ENCODE data around the gene P2RX7. TPM values are rescaled to one million over a fixed set of nuclear protein-coding genes. Genes with fewer than 3 reads are reported as not detected.

P2RX7 gene
- total and polyA plus RNA-seq, 8 donors = 0.77 to 8.8 (median 1.4) TPM

- TF ChIP-seq CTCF (IDR thresholded peaks at IDR 0.05) = no peak
- 69% methylated on average over 4 of the region's 4 CpGs for WGBS, 2 donors
- Histone ChIP-seq H3K4me3 (no peak overlapping the region), H3K27ac (peak overlapping the region in 1 of 4 donors; percentile 36), H3K27me3 (no peaks in the 10 kb centered on the region), H3K4me1 (peaks cover 0 to 5% (median 0%) of the 10 kb centered on the region in 3 donors), H3K36me3 (no peaks in the 10 kb centered on the region), H3K9me3 (no peaks in the 10 kb centered on the region)
- DNase-seq (no peak), ATAC-seq (peak in 2 of 4 donors; percentile 18 to 24), FAIRE-seq (no peak)
- intact Hi-C loops (cut with DNase I) = loop anchor here in 1 of 3 donors (10.0 kb wide), 1 partner anchor 107 kb away; no protein-coding TSS in a partner anchor
These were observed 15.4 kb upstream of the P2RX7 start for GRCh38 chr12:121117226-121117777.

GRCh38 chr12:121120323-121120722, 12.4 kb upstream of the P2RX7 start:
- H3K27ac ChIP-seq = no peak overlapping the region
- peaks cover 0 to 5% (median 0%) of the 10 kb centered on the region in 3 donors for H3K4me1 ChIP-seq
- intact Hi-C loops (cut with DNase I) = no loop called here
- WGBS, 2 donors = 62 to 75% methylated on average over 6 of the region's 6 CpGs
- no peaks in the 10 kb centered on the region for H3K36me3 ChIP-seq
- TF ChIP-seq CTCF (IDR thresholded peaks at IDR 0.05) = no peak
- H3K27me3 ChIP-seq = no peaks in the 10 kb centered on the region
- H3K9me3 ChIP-seq = no peaks in the 10 kb centered on the region
- ATAC-seq (no peak), DNase-seq (no peak), FAIRE-seq (no peak)
- H3K4me3 ChIP-seq = no peak overlapping the region

GRCh38 chr12:121120989-121121755, 11.5 kb upstream of the P2RX7 start:
- TF ChIP-seq CTCF (IDR thresholded peaks at IDR 0.05) = no peak
- FAIRE-seq (no peak), DNase-seq (no peak), ATAC-seq (no peak)
- no peaks in the 10 kb centered on the region for H3K27me3 ChIP-seq
- H3K36me3 ChIP-seq = no peaks in the 10 kb centered on the region
- H3K27ac ChIP-seq = no peak overlapping the region
- WGBS, 2 donors = 68% methylated on average over 8 of the region's 8 CpGs
- peaks cover 0 to 5% (median 0%) of the 10 kb centered on the region in 3 donors for H3K4me1 ChIP-seq
- H3K9me3 ChIP-seq = no peaks in the 10 kb centered on the region
- H3K4me3 ChIP-seq = no peak overlapping the region
- intact Hi-C loops (cut with DNase I) = no loop called here

- intact Hi-C loops (cut with DNase I) = no loop called here
- 49 to 54% methylated on average over 4 of the region's 4 CpGs for WGBS, 2 donors
- Histone ChIP-seq H3K36me3 (no peaks in the 10 kb centered on the region), H3K9me3 (no peaks in the 10 kb centered on the region), H3K27me3 (no peaks in the 10 kb centered on the region), H3K27ac (no peak overlapping the region), H3K4me1 (peaks cover 0 to 5% (median 0%) of the 10 kb centered on the region in 3 donors), H3K4me3 (no peak overlapping the region)
- no peak for TF ChIP-seq CTCF (IDR thresholded peaks at IDR 0.05)
- FAIRE-seq (no peak), DNase-seq (no peak), ATAC-seq (no peak)
These were observed 10.9 kb upstream of the P2RX7 start for GRCh38 chr12:121121805-121122204.

- TF ChIP-seq CTCF (IDR thresholded peaks at IDR 0.05) = no peak
- ATAC-seq (no peak), DNase-seq (no peak), FAIRE-seq (no peak)
- H3K4me3 ChIP-seq = no peak overlapping the region
- H3K36me3 ChIP-seq = no peaks in the 10 kb centered on the region
- 75 to 84% methylated on average over 2 of the region's 2 CpGs for WGBS, 2 donors
- intact Hi-C loops (cut with DNase I) = no loop called here
- H3K4me1 ChIP-seq = no peaks in the 10 kb centered on the region
- H3K27me3 ChIP-seq = no peaks in the 10 kb centered on the region
- peak overlapping the region in 1 of 4 donors; percentile 60 for H3K27ac ChIP-seq
- no peaks in the 10 kb centered on the region for H3K9me3 ChIP-seq
These were observed 9.2 kb upstream of the P2RX7 start for GRCh38 chr12:121123488-121123887.

Data from pancreas (tissue), 10 donors.